Measurements from ENCODE around the gene RGMA.
A peak's percentile ranks its signal among the peaks of the same experiment; 100 is the strongest.
"Not testable (repeated sequence)": the region's sequence is repeated elsewhere in the genome, so short reads cannot be mapped to it uniquely, and the experiment has no call there.

The RGMA gene

DNA sequence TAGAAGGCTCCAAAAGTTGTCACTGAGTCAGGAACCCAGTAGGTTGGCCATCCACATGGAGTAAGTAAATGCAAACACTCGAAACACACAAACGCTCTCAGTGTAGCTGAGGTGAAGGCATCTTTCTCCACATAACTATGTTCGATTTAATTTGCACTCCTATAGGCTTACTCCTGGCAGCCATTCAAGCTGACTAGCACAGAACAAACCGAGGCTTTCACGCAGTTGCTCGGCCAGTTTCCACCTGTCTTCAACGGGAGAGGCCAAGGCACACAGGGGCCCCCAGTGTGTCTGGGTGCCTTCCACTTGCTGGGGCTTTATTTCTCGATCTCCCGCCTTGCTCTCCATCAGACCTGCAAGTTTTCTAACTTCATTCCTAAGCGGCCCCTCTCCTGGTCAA lies 18.9 kb downstream of the RGMA start:
- peak overlapping the region in 1 of 2 donors; percentile 45 for H3K4me3 ChIP-seq (ENCODE audit: low read length in 2 of 2)
- H3K4me1 ChIP-seq (ENCODE audit: control insufficient read depth in 2 of 2, insufficient read depth in 2 of 2, low read length in 2 of 2) = peaks cover 2% of the 10 kb centered on the region in 2 donors
- no peaks in the 10 kb centered on the region for H3K36me3 ChIP-seq (ENCODE audit: control insufficient read depth in 2 of 2, insufficient read depth in 2 of 2, low read length in 2 of 2)
- no peaks in the 10 kb centered on the region for H3K9me3 ChIP-seq (ENCODE audit: control insufficient read depth in 2 of 2, low read length in 2 of 2)
- no peak overlapping the region for H3K9ac ChIP-seq (ENCODE audit: low read depth in 1 of 2, low read length in 2 of 2)
- no peak overlapping the region for H3K27ac ChIP-seq (ENCODE audit: low read depth in 2 of 2, low read length in 2 of 2)
- peaks cover 18 to 27% of the 10 kb centered on the region in 2 donors for H3K27me3 ChIP-seq (ENCODE audit: control insufficient read depth in 2 of 2, insufficient read depth in 2 of 2, low read length in 2 of 2)

DNA sequence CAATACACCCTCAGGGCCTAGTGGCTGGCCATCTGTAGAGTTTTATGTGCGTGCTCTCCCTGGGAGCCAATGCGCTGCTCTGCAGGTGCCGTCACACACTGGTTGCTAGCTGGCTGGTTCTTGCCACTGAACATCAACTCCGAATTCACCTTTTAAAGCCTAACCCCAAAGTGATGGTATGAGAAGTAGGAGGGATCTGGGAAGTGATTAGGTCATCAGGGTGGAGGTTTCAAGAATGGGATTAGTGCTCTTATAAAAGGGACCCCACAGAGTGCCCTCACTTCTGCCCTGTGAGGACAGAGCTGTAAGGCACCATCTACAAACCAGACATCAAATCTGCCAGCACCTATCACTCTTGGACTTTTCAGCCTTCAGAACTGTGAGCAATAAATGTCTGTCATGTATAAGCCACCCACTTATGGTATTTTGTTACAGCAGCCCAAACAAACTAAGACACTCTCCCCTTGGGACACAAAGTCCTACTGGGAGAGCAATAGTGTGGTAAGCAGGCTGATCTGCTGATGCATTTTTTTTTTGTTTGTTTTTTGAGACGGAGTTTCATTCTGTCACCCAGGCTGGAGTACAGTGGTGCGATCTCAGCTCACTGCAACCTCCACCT lies 20.3 kb downstream of the RGMA start:
- H3K36me3 ChIP-seq (ENCODE audit: control insufficient read depth in 2 of 2, insufficient read depth in 2 of 2, low read length in 2 of 2) = no peaks in the 10 kb centered on the region
- H3K9ac ChIP-seq (ENCODE audit: low read depth in 1 of 2, low read length in 2 of 2) = no peak overlapping the region
- no peak overlapping the region for H3K27ac ChIP-seq (ENCODE audit: low read depth in 2 of 2, low read length in 2 of 2)
- H3K27me3 ChIP-seq (ENCODE audit: control insufficient read depth in 2 of 2, insufficient read depth in 2 of 2, low read length in 2 of 2) = peaks cover 17 to 24% of the 10 kb centered on the region in 2 donors
- peaks cover 2% of the 10 kb centered on the region in 2 donors for H3K4me1 ChIP-seq (ENCODE audit: control insufficient read depth in 2 of 2, insufficient read depth in 2 of 2, low read length in 2 of 2)
- no peak overlapping the region for H3K4me3 ChIP-seq (ENCODE audit: low read length in 2 of 2)
- H3K9me3 ChIP-seq (ENCODE audit: control insufficient read depth in 2 of 2, low read length in 2 of 2) = no peaks in the 10 kb centered on the region

DNA sequence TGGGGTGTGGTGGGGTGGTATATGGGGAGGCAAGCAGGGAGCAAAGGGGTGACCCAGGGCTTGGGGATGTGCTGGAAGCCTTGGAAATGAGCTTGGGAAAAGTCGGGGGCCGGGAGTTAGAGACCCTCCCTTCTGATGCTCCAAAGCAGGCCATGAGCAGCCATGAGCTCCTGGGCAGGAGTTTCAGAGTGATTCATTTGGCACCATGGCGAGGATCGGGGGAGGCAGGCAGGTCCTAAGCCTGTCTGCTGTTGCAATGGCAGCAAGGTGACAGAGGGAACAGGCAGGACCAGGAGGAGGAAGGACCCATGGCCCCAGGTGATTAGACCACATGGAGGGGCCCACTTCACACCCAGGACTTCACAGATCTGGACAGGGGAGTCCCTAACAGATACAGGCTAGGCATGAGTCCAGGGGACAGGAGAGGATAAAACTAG lies 21.3 kb downstream of the RGMA start:
- H3K4me1 ChIP-seq (ENCODE audit: control insufficient read depth in 2 of 2, insufficient read depth in 2 of 2, low read length in 2 of 2) = peaks cover 2% of the 10 kb centered on the region in 2 donors
- H3K36me3 ChIP-seq (ENCODE audit: control insufficient read depth in 2 of 2, insufficient read depth in 2 of 2, low read length in 2 of 2) = no peaks in the 10 kb centered on the region
- no peak overlapping the region for H3K4me3 ChIP-seq (ENCODE audit: low read length in 2 of 2)
- no peak overlapping the region for H3K9ac ChIP-seq (ENCODE audit: low read depth in 1 of 2, low read length in 2 of 2)
- no peak overlapping the region for H3K27ac ChIP-seq (ENCODE audit: low read depth in 2 of 2, low read length in 2 of 2)
- H3K9me3 ChIP-seq (ENCODE audit: control insufficient read depth in 2 of 2, low read length in 2 of 2) = no peaks in the 10 kb centered on the region
- H3K27me3 ChIP-seq (ENCODE audit: control insufficient read depth in 2 of 2, insufficient read depth in 2 of 2, low read length in 2 of 2) = peaks cover 12 to 16% of the 10 kb centered on the region in 2 donors

DNA sequence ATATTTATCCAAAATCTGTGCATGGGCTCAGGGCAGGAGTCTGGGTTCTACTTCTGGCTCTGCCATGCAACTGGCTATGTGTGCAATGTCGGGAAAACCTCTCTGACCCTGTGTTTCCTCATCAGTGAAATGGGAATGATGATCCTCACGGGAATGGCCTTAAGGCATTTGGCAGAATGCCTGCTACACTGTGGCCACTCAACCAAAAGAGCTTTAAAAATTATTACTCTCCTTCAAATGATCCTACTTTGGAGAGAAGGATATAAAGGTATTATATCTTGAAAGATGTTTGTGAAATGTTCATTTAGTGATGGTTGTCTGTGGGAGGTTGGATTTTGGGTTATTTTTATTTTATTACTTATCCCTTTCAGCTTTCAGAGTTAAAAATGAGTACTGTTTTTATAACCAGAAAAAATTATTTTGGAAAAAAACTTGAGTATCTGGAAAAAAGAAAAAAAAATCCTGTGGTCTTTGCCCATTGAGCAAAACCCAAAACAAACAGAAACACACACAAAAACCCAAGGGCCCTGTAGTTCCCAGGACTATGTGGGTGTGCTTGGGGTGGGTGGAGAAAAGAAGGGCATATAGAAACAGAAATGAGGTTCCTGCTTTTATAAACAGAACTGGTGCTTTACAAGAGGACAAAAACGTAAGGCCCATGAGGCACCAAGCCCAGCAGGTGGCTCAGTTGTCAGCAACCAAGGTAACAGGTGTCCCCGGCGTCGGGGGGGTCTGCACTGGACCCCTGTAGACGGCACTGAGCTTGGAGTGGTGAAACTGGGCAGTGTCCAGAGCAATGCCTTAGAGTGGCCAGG lies 22.0 kb downstream of the RGMA start:
- no peak overlapping the region for H3K4me3 ChIP-seq (ENCODE audit: low read length in 2 of 2)
- H3K9me3 ChIP-seq (ENCODE audit: control insufficient read depth in 2 of 2, low read length in 2 of 2) = no peaks in the 10 kb centered on the region
- no peak overlapping the region for H3K27ac ChIP-seq (ENCODE audit: low read depth in 2 of 2, low read length in 2 of 2)
- H3K36me3 ChIP-seq (ENCODE audit: control insufficient read depth in 2 of 2, insufficient read depth in 2 of 2, low read length in 2 of 2) = no peaks in the 10 kb centered on the region
- peaks cover 0 to 2% of the 10 kb centered on the region in 2 donors for H3K4me1 ChIP-seq (ENCODE audit: control insufficient read depth in 2 of 2, insufficient read depth in 2 of 2, low read length in 2 of 2)
- no peak overlapping the region for H3K9ac ChIP-seq (ENCODE audit: low read depth in 1 of 2, low read length in 2 of 2)
- H3K27me3 ChIP-seq (ENCODE audit: control insufficient read depth in 2 of 2, insufficient read depth in 2 of 2, low read length in 2 of 2) = peaks cover 7 to 10% of the 10 kb centered on the region in 2 donors

DNA sequence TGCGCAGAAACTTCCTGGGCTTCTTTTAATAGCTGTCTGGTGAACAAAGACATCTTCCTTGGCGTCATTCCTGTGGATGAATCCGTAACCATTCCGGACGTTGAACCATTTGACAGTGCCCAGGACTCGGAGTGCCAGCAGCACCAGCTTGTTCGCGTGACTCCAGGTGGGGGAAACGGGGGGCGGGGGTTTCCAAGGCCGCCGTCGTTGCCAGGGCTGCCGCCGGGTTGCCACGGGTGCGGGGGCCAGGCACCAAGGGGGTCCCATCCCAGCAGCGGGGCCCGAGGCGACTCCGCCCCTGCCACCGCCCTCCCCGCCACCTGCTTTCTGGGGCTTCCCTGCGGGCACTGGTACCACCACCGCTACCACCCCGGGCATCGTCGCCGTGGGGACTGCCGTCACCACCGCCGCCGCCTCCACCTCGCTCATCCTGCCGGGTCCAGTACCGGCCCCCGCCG lies 22.8 kb downstream of the RGMA start:
- peaks cover 2% of the 10 kb centered on the region in 2 donors for H3K4me1 ChIP-seq (ENCODE audit: control insufficient read depth in 2 of 2, insufficient read depth in 2 of 2, low read length in 2 of 2)

DNA sequence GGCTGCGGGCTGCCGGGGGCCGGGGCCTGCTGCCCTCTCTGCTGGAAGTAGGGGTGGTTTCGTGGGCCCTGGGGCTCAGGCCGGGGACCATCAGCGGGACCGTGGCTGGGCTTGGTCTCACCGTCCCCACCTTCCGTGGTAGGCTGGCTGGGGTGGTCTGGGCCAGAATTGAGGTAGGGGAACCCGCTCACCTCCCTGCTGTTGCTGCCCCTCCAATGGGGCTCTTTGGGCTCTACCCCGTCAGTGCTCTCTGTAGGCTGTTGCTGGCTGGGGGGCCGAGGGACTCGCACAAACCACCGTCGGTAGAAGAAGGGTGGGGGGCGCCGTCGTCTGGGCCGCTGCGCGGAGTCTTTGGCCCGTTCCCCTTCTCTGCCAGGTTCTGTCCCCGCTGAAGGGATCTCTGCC lies 23.4 kb downstream of the RGMA start:
- H3K36me3 ChIP-seq (ENCODE audit: control insufficient read depth in 2 of 2, insufficient read depth in 2 of 2, low read length in 2 of 2) = no peaks in the 10 kb centered on the region
- peaks cover 2% of the 10 kb centered on the region in 2 donors for H3K4me1 ChIP-seq (ENCODE audit: control insufficient read depth in 2 of 2, insufficient read depth in 2 of 2, low read length in 2 of 2)
- H3K9ac ChIP-seq (ENCODE audit: low read depth in 1 of 2, low read length in 2 of 2) = no peak overlapping the region
- H3K4me3 ChIP-seq (ENCODE audit: low read length in 2 of 2) = no peak overlapping the region
- H3K27ac ChIP-seq (ENCODE audit: low read depth in 2 of 2, low read length in 2 of 2) = peak overlapping the region in 1 of 2 donors; percentile 27
- H3K27me3 ChIP-seq (ENCODE audit: control insufficient read depth in 2 of 2, insufficient read depth in 2 of 2, low read length in 2 of 2) = no peaks in the 10 kb centered on the region
- no peaks in the 10 kb centered on the region for H3K9me3 ChIP-seq (ENCODE audit: control insufficient read depth in 2 of 2, low read length in 2 of 2)

More for the DNA sequence above, 22.8 kb downstream of the RGMA start:
- H3K9me3 ChIP-seq (ENCODE audit: control insufficient read depth in 2 of 2, low read length in 2 of 2) = no peaks in the 10 kb centered on the region
- H3K27me3 ChIP-seq (ENCODE audit: control insufficient read depth in 2 of 2, insufficient read depth in 2 of 2, low read length in 2 of 2) = peaks cover under 1 to 2% of the 10 kb centered on the region in 2 donors
- no peaks in the 10 kb centered on the region for H3K36me3 ChIP-seq (ENCODE audit: control insufficient read depth in 2 of 2, insufficient read depth in 2 of 2, low read length in 2 of 2)
- H3K27ac ChIP-seq (ENCODE audit: low read depth in 2 of 2, low read length in 2 of 2) = no peak overlapping the region
- no peak overlapping the region for H3K4me3 ChIP-seq (ENCODE audit: low read length in 2 of 2)
- no peak overlapping the region for H3K9ac ChIP-seq (ENCODE audit: low read depth in 1 of 2, low read length in 2 of 2)

DNA sequence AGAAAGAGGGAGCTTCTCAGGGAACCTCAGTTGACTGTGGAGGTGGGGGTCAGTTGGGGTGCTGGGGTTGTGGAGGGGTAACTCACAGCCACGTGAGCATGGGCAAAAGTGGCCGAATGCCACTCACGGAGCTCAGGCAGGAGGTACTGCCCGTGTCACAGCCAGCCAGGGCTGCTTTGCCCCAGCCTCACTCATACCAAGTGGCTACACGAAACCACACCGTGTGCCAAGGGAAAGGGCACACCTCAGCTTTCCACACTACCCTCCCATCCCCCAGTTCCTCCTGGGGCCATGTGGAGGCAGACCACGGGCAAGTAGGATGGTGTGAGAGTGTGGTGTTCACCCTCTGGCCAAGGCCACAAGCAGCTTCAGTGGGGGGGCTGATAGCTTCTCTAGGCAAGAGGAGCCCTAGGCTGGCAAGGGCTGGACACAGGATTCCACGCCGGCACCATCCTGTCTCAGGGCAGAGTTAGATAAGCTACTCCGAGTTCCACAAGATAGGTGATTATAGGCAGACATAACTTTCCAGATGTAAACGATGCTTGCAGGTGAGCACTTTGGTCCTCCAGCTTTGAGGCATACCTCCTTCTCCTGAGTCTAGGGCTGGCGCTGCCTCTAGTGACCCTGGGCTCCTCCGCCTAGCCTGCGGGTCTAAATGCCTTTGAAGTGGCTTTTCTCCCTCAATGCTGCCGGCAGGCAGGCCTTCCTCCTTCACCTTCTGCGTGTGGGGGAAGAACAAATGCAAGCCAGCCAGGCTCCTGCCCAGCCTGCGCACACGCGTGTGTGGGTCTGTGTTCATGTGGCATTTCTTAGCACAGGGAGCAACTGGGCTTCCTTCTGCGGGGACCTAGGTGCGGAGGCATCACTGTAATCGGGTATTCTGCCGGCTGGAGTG lies 25.0 kb downstream of the RGMA start:
- no peaks in the 10 kb centered on the region for H3K9me3 ChIP-seq (ENCODE audit: control insufficient read depth in 2 of 2, low read length in 2 of 2)
- no peaks in the 10 kb centered on the region for H3K36me3 ChIP-seq (ENCODE audit: control insufficient read depth in 2 of 2, insufficient read depth in 2 of 2, low read length in 2 of 2)
- H3K9ac ChIP-seq (ENCODE audit: low read depth in 1 of 2, low read length in 2 of 2) = no peak overlapping the region
- no peaks in the 10 kb centered on the region for H3K27me3 ChIP-seq (ENCODE audit: control insufficient read depth in 2 of 2, insufficient read depth in 2 of 2, low read length in 2 of 2)
- H3K4me1 ChIP-seq (ENCODE audit: control insufficient read depth in 2 of 2, insufficient read depth in 2 of 2, low read length in 2 of 2) = peaks cover 0 to 2% of the 10 kb centered on the region in 2 donors
- H3K4me3 ChIP-seq (ENCODE audit: low read length in 2 of 2) = no peak overlapping the region
- no peak overlapping the region for H3K27ac ChIP-seq (ENCODE audit: low read depth in 2 of 2, low read length in 2 of 2)

DNA sequence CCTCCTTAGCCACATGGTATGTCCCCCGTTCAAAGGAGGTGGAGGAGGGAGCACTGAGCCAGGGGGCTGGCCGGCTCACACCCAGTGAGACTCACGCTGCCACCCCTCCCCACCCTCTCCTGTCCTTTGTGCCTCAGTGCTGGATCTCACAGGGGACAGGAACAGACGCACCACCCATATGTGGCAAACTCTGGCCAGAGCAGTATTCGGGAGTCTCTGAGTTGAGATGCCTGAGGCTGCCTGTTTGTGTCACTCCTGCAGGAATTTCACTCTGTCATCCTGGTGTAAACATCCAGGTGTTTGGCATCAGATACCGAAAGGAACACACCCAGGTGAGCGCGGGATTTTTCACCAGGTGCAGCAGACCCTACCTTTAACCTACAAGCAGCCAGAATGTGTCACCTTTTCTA lies 25.7 kb downstream of the RGMA start:
- Histone ChIP-seq H3K27ac (ENCODE audit: low read depth in 2 of 2, low read length in 2 of 2) (peak overlapping the region in 1 of 2 donors; percentile 23), H3K36me3 (ENCODE audit: control insufficient read depth in 2 of 2, insufficient read depth in 2 of 2, low read length in 2 of 2) (no peaks in the 10 kb centered on the region), H3K4me3 (ENCODE audit: low read length in 2 of 2) (no peak overlapping the region), H3K27me3 (ENCODE audit: control insufficient read depth in 2 of 2, insufficient read depth in 2 of 2, low read length in 2 of 2) (no peaks in the 10 kb centered on the region), H3K4me1 (ENCODE audit: control insufficient read depth in 2 of 2, insufficient read depth in 2 of 2, low read length in 2 of 2) (peaks cover 0 to 2% of the 10 kb centered on the region in 2 donors), H3K9me3 (ENCODE audit: control insufficient read depth in 2 of 2, low read length in 2 of 2) (no peaks in the 10 kb centered on the region), H3K9ac (ENCODE audit: low read depth in 1 of 2, low read length in 2 of 2) (no peak overlapping the region)

DNA sequence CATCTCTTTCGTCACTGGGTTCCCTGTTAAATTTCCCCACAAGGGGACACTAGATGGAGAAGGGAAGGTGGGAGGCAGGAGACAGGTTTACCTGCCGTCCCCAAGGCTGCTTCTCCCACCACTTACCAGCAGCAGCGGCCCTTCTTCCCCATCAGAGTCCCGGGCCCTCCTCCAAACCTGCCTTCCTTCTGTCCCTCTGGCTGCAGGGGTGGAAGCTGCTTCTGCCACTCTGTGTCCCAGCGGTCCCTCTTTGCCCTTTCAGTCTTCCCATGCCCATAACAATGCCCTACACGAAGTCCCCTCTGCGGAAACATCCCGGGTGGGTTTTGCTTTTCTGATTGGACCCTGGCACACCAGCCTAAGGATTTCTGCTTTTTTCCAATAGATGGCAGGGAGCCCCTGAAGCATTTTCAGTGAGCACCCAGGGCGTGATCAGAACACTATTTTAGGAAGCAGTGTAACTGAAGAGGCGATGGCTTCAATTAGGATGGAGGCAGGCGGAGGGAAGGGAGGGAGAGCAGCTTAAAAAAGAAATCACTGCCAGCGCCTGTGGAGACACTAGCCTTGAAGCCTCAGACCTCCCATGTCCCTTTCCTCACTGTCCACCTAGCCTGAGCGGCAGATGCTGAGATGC lies 26.3 kb downstream of the RGMA start:
- not testable (repeated sequence) for H3K27me3 ChIP-seq (ENCODE audit: control insufficient read depth in 2 of 2, insufficient read depth in 2 of 2, low read length in 2 of 2); H3K9me3 ChIP-seq (ENCODE audit: control insufficient read depth in 2 of 2, low read length in 2 of 2); H3K4me1 ChIP-seq (ENCODE audit: control insufficient read depth in 2 of 2, insufficient read depth in 2 of 2, low read length in 2 of 2); H3K4me3 ChIP-seq (ENCODE audit: low read length in 2 of 2); H3K36me3 ChIP-seq (ENCODE audit: control insufficient read depth in 2 of 2, insufficient read depth in 2 of 2, low read length in 2 of 2); H3K9ac ChIP-seq (ENCODE audit: low read depth in 1 of 2, low read length in 2 of 2)
- H3K27ac ChIP-seq (ENCODE audit: low read depth in 2 of 2, low read length in 2 of 2) = peak overlapping the region in 1 of 2 donors; percentile 23

Data from mucosa of rectum (tissue), 2 donors.